Endothelial cell (in vitro differentiated cells): ENCODE results near the gene CACNA1C. TPM values are rescaled to one million over a fixed set of nuclear protein-coding genes. Genes with fewer than 3 reads are reported as not detected.

ENCODE experiments used
- DNase-seq: peaks from one replicate; pipeline ENCODE4 v3.0.0; 2021; ENCODE audit warnings: low spot score
- H3K27ac Mint-ChIP-seq: one replicate; pipeline ENCODE4 v1.8.0; 2021; ENCODE audit warnings: mixed read lengths, inconsistent platforms; ENCODE audit not compliant: unreplicated experiment
- H3K27me3 Mint-ChIP-seq: one replicate; pipeline ENCODE4 v1.8.0; 2021; ENCODE audit warnings: mild to moderate bottlenecking, moderate library complexity, mixed read lengths, inconsistent platforms; ENCODE audit not compliant: unreplicated experiment
- H3K36me3 Mint-ChIP-seq: one replicate; pipeline ENCODE4 v1.8.0; 2021; ENCODE audit warnings: mild to moderate bottlenecking, low read depth, mixed read lengths, inconsistent platforms; ENCODE audit not compliant: unreplicated experiment
- H3K4me1 Mint-ChIP-seq: one replicate; pipeline ENCODE4 v1.8.0; 2021; ENCODE audit warnings: mild to moderate bottlenecking, mixed read lengths, inconsistent platforms; ENCODE audit not compliant: unreplicated experiment
- H3K4me3 Mint-ChIP-seq: one replicate; pipeline ENCODE4 v1.8.0; 2021; ENCODE audit warnings: mild to moderate bottlenecking, mixed read lengths, inconsistent platforms; ENCODE audit not compliant: unreplicated experiment
- H3K9me3 Mint-ChIP-seq: one replicate; pipeline ENCODE4 v1.8.0; 2021; ENCODE audit warnings: mixed read lengths, inconsistent platforms; ENCODE audit not compliant: unreplicated experiment
- total RNA-seq: library from RNA; stranded (reverse); fragmentation: NEBNext Ultra II Directional; extraction: Animal tissue kit (Norgen Biotek cat#: 25700); gene quantifications from one replicate; pipeline ENCODE4 v1.2.1, GENCODE V29; 2021; ENCODE audit not compliant: unreplicated experiment
- TF ChIP-seq, protein P1 (sequence below): fragments of 200-600 bp; sonication (generic); IDR thresholded peaks from one replicate; pipeline ENCODE4 v1.5.0; 2021; ENCODE audit warnings: antibody characterized with exemption; ENCODE audit not compliant: unreplicated experiment

Gene CACNA1C
- total RNA-seq, 1 donor from 2014 or later: 11.1 TPM

DNA sequence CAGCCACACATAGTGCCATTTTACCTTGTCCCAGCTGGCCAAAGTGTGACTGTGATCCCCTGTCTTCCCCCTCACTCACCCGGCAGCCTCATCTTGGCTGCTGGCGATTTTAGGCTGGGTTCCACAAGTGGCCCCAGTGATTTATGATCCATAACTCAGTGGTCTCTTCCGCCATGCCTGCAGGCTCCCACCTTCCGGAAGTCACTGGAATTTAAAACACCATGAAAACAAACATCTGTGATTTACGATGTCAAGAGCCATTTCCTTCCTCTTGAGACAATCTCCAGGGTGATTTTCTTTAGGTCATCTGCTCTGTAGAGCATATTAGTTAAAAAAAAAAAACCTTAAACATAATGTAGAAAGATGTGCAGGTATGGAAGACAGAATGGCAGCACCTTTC, 282.3 kb downstream of the CACNA1C start:
- Mint-ChIP-seq H3K36me3 (no peaks in the 10 kb centered on the region), H3K27ac (no peak overlapping the region), H3K4me1 (peaks cover 28% of the 10 kb centered on the region), H3K4me3 (no peak overlapping the region), H3K27me3 (peaks cover 2% of the 10 kb centered on the region), H3K9me3 (no peaks in the 10 kb centered on the region)
- no peak for DNase-seq
- TF ChIP-seq, protein P1, sequence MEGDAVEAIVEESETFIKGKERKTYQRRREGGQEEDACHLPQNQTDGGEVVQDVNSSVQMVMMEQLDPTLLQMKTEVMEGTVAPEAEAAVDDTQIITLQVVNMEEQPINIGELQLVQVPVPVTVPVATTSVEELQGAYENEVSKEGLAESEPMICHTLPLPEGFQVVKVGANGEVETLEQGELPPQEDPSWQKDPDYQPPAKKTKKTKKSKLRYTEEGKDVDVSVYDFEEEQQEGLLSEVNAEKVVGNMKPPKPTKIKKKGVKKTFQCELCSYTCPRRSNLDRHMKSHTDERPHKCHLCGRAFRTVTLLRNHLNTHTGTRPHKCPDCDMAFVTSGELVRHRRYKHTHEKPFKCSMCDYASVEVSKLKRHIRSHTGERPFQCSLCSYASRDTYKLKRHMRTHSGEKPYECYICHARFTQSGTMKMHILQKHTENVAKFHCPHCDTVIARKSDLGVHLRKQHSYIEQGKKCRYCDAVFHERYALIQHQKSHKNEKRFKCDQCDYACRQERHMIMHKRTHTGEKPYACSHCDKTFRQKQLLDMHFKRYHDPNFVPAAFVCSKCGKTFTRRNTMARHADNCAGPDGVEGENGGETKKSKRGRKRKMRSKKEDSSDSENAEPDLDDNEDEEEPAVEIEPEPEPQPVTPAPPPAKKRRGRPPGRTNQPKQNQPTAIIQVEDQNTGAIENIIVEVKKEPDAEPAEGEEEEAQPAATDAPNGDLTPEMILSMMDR: no peak

DNA sequence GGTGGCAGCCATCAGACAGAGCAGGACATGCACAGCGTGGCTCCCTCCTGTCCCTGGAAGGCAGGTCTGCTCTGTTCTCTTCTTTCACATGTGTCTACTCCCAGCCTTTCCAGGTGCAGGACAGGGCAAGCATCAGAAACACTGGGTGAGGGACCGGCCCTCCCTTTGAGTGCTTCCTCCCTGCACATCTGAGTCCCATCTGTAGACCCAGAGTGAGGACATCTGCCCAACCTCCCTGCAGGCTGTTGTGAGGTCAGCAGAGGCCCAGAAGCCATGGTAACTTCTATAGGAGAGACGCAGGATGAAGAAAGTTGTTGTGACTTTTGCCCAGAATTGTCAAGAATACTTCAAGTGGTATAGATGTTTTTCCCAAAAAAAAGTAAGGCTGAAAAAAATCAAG, 282.7 kb downstream of the CACNA1C start:
- DNase-seq: no peak
- Mint-ChIP-seq H3K36me3 (no peaks in the 10 kb centered on the region), H3K4me3 (no peak overlapping the region), H3K9me3 (no peaks in the 10 kb centered on the region), H3K27me3 (peaks cover 2% of the 10 kb centered on the region), H3K4me1 (peaks cover 28% of the 10 kb centered on the region), H3K27ac (no peak overlapping the region)
- TF ChIP-seq, protein P1: no peak

DNA sequence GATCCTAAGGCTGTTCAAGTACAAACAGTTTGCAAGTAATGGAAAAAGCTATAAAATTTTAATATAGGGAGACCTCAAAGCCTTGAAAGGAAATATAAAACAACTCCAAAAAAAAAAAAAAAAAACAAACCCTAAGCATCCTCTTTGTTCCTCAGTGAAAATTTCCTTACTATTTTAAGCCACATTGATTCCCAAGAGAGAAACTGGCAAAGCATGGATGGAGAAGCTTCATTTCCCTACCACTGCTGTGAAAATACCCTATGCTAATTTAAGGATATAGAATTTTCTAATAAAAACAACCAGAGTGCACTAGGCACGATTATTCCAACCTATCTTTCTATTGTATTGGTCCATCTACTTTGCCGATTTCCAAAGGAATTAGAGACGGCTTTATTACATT, 283.1 kb downstream of the CACNA1C start:
- Mint-ChIP-seq H3K9me3 (no peaks in the 10 kb centered on the region), H3K36me3 (no peaks in the 10 kb centered on the region), H3K27me3 (peaks cover 2% of the 10 kb centered on the region), H3K4me3 (no peak overlapping the region), H3K4me1 (peaks cover 28% of the 10 kb centered on the region), H3K27ac (no peak overlapping the region)
- no peak for DNase-seq
- TF ChIP-seq, protein P1: no peak

DNA sequence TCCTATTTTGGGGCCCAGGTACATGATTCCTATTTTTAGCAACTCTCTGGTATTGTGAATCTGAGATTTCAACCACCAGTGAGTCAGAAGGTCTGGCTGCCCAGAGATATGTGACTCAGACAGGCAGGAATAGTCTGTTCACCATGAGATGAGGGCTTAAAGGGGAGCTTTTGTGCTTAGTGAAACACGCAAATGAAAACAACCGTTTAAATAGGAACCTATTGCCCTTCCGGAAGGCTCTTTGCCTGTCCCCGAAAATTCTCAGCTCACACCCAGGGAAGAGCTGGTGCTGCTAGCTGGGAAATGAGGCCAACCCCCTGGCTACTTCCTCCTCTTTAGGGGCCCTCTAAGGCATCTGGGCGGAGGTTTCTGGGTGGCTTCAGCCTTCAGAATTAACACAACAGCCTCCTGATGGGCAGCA, 283.6 kb downstream of the CACNA1C start:
- no peaks in the 10 kb centered on the region for H3K36me3 Mint-ChIP-seq
- H3K27me3 Mint-ChIP-seq: peaks cover 2% of the 10 kb centered on the region
- no peaks in the 10 kb centered on the region for H3K9me3 Mint-ChIP-seq
- no peak overlapping the region for H3K4me3 Mint-ChIP-seq
- TF ChIP-seq, protein P1: no peak
- H3K4me1 Mint-ChIP-seq: peaks cover 28% of the 10 kb centered on the region
- DNase-seq: no peak
- no peak overlapping the region for H3K27ac Mint-ChIP-seq

DNA sequence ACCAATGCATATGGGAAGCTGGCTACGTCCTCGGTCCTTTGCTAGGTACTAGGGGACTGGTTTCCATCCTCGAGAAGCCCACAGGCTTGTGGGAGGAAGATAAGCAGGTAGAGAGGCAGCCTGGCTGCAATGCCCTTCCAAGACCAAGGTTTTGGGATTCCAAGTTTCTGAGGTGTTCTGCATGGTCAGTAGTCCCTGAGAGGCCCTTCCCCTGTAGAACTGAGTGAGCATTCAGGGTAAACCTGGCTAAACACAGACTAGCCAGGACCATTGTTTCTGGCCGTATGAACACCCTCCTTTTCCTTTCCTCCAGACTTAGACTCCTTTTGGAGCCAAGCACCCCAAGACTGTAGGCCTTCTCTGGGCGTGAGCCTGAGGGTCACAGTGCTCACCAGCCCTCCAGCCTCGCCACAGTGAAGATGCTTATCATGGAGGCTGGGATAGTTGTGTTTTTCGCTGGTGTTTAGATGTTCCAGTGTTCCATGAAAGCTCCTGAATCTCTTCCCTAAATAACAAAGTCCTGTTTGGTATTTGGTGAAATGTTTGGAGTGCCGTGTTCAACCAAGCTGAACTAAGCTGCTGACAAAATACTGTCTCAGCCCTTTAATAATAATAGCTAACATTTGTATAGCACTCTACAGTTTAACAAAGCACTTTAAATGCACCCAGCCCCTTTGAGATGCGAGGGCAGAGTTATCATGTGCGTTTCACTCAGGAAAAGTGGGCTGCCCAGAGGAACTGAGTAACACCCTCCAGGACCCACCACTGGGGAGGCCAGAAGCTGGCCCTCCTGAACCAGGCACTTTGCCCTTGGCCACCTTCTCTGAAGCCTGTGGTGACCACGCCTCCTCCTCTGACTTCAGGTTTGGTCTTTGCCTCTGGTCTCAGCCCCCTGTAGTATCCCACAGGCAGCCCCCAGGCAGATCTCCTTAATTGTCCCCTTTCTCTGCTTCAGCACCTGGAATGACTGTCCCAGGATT, 284.5 kb downstream of the CACNA1C start:
- H3K9me3 Mint-ChIP-seq: no peaks in the 10 kb centered on the region
- H3K27me3 Mint-ChIP-seq: peaks cover 2% of the 10 kb centered on the region
- TF ChIP-seq, protein P1: no peak
- H3K4me1 Mint-ChIP-seq: peaks cover 28% of the 10 kb centered on the region
- no peak overlapping the region for H3K4me3 Mint-ChIP-seq
- H3K27ac Mint-ChIP-seq: no peak overlapping the region
- no peaks in the 10 kb centered on the region for H3K36me3 Mint-ChIP-seq
- DNase-seq: no peak
